Measurements from ENCODE around the gene GABRG3.

The GABRG3 gene

DNA sequence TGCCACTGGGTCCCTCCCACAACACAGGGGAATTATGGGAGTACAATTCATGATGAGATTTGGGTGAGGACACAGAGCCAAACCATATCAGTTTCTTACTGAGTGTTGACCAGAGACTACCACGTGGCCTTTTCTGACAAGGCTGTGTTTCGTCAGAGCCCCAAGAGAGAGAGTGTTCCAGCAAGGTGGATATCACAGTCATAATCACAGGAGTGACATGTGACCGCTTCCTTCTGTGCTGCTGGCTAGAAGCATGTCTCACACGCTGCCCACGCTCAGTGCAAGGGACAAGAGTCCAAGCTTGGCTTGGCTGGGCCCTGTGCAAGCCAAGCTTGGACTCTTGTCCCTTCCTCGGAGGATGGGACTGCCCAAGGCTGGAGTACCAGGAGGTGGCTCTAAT lies 103.2 kb downstream of the GABRG3 start:
- Histone ChIP-seq H3K27me3 (ENCODE audit: insufficient read depth, low read depth) (no peaks in the 10 kb centered on the region), H3K36me3 (ENCODE audit: insufficient read depth) (no peaks in the 10 kb centered on the region), H3K4me1 (ENCODE audit: low read depth, poor library complexity, severe bottlenecking) (no peaks in the 10 kb centered on the region), H3K4me3 (IDR thresholded peaks at IDR 0.05; ENCODE audit: insufficient read depth, low read depth, low read length) (no peak overlapping the region), H3K79me2 (ENCODE audit: insufficient read depth, low read depth) (no peaks in the 10 kb centered on the region), H3K9ac (no peak overlapping the region), H2AFZ (ENCODE audit: low read depth) (no peak overlapping the region), H3K27ac (no peak overlapping the region), H3K4me2 (no peak overlapping the region), H4K20me1 (ENCODE audit: insufficient read depth) (no peaks in the 10 kb centered on the region)
- TF ChIP-seq, protein P1, sequence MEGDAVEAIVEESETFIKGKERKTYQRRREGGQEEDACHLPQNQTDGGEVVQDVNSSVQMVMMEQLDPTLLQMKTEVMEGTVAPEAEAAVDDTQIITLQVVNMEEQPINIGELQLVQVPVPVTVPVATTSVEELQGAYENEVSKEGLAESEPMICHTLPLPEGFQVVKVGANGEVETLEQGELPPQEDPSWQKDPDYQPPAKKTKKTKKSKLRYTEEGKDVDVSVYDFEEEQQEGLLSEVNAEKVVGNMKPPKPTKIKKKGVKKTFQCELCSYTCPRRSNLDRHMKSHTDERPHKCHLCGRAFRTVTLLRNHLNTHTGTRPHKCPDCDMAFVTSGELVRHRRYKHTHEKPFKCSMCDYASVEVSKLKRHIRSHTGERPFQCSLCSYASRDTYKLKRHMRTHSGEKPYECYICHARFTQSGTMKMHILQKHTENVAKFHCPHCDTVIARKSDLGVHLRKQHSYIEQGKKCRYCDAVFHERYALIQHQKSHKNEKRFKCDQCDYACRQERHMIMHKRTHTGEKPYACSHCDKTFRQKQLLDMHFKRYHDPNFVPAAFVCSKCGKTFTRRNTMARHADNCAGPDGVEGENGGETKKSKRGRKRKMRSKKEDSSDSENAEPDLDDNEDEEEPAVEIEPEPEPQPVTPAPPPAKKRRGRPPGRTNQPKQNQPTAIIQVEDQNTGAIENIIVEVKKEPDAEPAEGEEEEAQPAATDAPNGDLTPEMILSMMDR (conservative IDR thresholded peaks at IDR 0.05; ENCODE audit: low read depth, low read length), result no peak

DNA sequence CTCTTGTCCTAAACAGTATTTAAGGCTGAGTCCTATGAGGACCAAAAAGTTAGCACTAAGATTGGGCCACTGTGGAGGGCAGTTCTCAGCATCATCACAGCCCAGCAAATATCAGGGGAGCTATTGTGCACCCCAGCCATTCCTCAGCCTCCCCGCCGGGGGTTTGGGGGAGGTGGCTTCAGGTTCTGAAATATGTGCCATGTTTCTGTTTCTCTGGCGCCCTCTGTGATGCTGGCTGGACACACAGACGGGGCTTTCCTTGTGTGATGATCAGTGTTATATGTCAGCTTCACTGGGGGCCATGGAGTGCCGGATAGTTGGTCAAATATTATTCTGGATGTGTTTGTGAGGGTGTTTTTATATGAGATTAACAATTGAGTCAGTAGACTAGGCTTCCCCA lies 106.8 kb downstream of the GABRG3 start:
- Histone ChIP-seq H3K4me3 (IDR thresholded peaks at IDR 0.05; ENCODE audit: insufficient read depth, low read depth, low read length) (no peak overlapping the region), H3K79me2 (ENCODE audit: insufficient read depth, low read depth) (no peaks in the 10 kb centered on the region), H2AFZ (ENCODE audit: low read depth) (no peak overlapping the region), H3K4me1 (ENCODE audit: low read depth, poor library complexity, severe bottlenecking) (no peaks in the 10 kb centered on the region), H3K9ac (no peak overlapping the region), H3K27me3 (ENCODE audit: insufficient read depth, low read depth) (no peaks in the 10 kb centered on the region), H3K36me3 (ENCODE audit: insufficient read depth) (no peaks in the 10 kb centered on the region), H3K27ac (no peak overlapping the region), H3K4me2 (no peak overlapping the region), H4K20me1 (ENCODE audit: insufficient read depth) (no peaks in the 10 kb centered on the region)
- TF ChIP-seq, protein P1 (conservative IDR thresholded peaks at IDR 0.05; ENCODE audit: low read depth, low read length), result no peak

DNA sequence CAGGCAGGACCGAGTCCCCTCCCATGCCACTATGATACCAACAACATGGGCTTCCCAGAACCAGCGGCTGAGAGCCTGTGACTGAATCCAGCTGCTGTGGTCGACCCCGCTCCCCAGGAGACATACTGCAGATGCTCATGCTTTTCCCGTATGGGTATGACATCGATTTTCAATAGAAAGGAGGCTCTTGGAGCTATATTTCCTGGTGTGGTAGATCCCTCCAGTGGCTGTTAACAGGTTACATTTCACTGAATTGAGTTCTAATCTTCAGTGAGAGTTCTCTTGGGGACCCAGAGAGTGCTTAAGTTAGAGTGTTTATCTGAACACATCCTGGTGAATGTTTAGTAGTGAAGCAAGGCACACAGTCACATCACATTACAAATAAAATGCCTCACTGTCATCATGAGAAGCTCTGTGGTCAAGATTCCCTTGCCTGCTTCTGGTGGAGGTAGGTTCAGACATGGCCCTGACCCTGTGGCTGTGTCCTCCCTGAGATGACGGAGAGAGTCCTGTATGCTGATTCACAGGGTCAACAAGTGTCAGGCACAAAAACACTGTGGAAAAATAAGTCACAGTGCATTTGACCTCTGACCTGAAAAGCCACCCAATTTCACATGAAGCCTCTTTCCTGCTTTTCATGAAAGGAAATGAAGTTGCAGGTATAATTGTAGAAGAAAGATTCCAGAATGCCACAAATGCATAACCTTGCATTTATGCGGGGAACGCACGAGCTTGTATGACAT lies 110.9 kb downstream of the GABRG3 start:
- H3K27ac ChIP-seq, result no peak overlapping the region
- no peaks in the 10 kb centered on the region for H3K36me3 ChIP-seq (ENCODE audit: insufficient read depth)
- no peaks in the 10 kb centered on the region for H4K20me1 ChIP-seq (ENCODE audit: insufficient read depth)
- H3K9ac ChIP-seq, result no peak overlapping the region
- no peaks in the 10 kb centered on the region for H3K27me3 ChIP-seq (ENCODE audit: insufficient read depth, low read depth)
- no peak overlapping the region for H3K4me3 ChIP-seq (IDR thresholded peaks at IDR 0.05; ENCODE audit: insufficient read depth, low read depth, low read length)
- H3K79me2 ChIP-seq (ENCODE audit: insufficient read depth, low read depth), result no peaks in the 10 kb centered on the region
- no peak overlapping the region for H3K4me2 ChIP-seq
- H2AFZ ChIP-seq (ENCODE audit: low read depth), result no peak overlapping the region
- no peaks in the 10 kb centered on the region for H3K4me1 ChIP-seq (ENCODE audit: low read depth, poor library complexity, severe bottlenecking)
- TF ChIP-seq, protein P1 (conservative IDR thresholded peaks at IDR 0.05; ENCODE audit: low read depth, low read length), result no peak

GRCh38 chr15:27082526-27082925 lies 111.5 kb downstream of the GABRG3 start:
- no peaks in the 10 kb centered on the region for H3K27me3 ChIP-seq (ENCODE audit: insufficient read depth, low read depth)
- no peak overlapping the region for H3K9ac ChIP-seq
- no peak overlapping the region for H3K4me3 ChIP-seq (IDR thresholded peaks at IDR 0.05; ENCODE audit: insufficient read depth, low read depth, low read length)
- H3K79me2 ChIP-seq (ENCODE audit: insufficient read depth, low read depth), result no peaks in the 10 kb centered on the region
- TF ChIP-seq, protein P1 (conservative IDR thresholded peaks at IDR 0.05; ENCODE audit: low read depth, low read length), result no peak
- H4K20me1 ChIP-seq (ENCODE audit: insufficient read depth), result no peaks in the 10 kb centered on the region
- no peak overlapping the region for H2AFZ ChIP-seq (ENCODE audit: low read depth)
- H3K27ac ChIP-seq, result no peak overlapping the region
- no peak overlapping the region for H3K4me2 ChIP-seq
- H3K36me3 ChIP-seq (ENCODE audit: insufficient read depth), result no peaks in the 10 kb centered on the region
- no peaks in the 10 kb centered on the region for H3K4me1 ChIP-seq (ENCODE audit: low read depth, poor library complexity, severe bottlenecking)

Data from KMS-11 (cell line).